Measurements from ENCODE around the gene GALNT13.

DNA sequence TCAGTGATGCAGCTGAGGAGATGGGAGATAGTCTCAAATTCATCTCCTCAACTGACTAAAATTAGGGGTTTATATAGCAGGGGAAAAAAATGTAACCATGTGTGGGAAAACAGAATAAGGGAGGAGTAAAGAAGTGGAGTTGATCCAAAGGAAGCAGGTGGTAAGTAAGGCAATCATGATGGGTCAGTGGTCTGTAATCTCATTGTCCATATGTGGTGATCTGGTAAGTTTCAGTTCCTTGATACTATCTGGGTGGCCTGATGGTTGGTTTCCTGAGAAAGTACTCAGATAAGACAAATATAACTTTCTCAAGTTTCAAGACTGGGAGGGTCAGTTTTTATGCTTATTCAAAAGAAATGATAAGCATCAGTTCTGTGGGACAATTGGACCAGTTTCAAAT lies 514.5 kb downstream of the GALNT13 start:
- TF ChIP-seq CTCF (IDR thresholded peaks at IDR 0.05) (no peak), POLR2A (IDR thresholded peaks at IDR 0.05) (no peak), POLR2AphosphoS5 (IDR thresholded peaks at IDR 0.05; ENCODE audit: insufficient read depth in 1 of 2, low read depth in 1 of 2) (no peak)
